ENCODE data around the gene APPBP2. TPM values are rescaled to one million over a fixed set of nuclear protein-coding genes. Genes with fewer than 3 reads are reported as not detected.

Gene APPBP2
- total RNA-seq, 1 experiment from 2014 or later = 25.8 TPM

GRCh38 chr17:60393840-60394723 is 132.0 kb downstream of the APPBP2 start:
- TF ChIP-seq POLR2AphosphoS5 (IDR thresholded peaks at IDR 0.05; ENCODE audit: low read depth, low read length) (no peak), SIN3A (IDR thresholded peaks at IDR 0.05; ENCODE audit: borderline replicate concordance, insufficient read depth, low read depth, low read length) (no peak), REST (IDR thresholded peaks at IDR 0.05; ENCODE audit: insufficient read depth in 1 of 2, low read depth in 2 of 2, low read length in 1 of 2) (no peak), TCF7L2 (IDR thresholded peaks at IDR 0.05; ENCODE audit: low read depth, low read length) (no peak)
- TF ChIP-seq, protein P1, sequence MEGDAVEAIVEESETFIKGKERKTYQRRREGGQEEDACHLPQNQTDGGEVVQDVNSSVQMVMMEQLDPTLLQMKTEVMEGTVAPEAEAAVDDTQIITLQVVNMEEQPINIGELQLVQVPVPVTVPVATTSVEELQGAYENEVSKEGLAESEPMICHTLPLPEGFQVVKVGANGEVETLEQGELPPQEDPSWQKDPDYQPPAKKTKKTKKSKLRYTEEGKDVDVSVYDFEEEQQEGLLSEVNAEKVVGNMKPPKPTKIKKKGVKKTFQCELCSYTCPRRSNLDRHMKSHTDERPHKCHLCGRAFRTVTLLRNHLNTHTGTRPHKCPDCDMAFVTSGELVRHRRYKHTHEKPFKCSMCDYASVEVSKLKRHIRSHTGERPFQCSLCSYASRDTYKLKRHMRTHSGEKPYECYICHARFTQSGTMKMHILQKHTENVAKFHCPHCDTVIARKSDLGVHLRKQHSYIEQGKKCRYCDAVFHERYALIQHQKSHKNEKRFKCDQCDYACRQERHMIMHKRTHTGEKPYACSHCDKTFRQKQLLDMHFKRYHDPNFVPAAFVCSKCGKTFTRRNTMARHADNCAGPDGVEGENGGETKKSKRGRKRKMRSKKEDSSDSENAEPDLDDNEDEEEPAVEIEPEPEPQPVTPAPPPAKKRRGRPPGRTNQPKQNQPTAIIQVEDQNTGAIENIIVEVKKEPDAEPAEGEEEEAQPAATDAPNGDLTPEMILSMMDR (IDR thresholded peaks at IDR 0.05) = no peak
- no TSS peak for BruUV-seq (replicated peaks)
- Histone ChIP-seq H3K27me3 (ENCODE audit: control insufficient read depth, insufficient read depth, low read length) (no peaks in the 10 kb centered on the region), H3K4me1 (ENCODE audit: control insufficient read depth, insufficient read depth, low read length) (peaks cover 10% of the 10 kb centered on the region), H3K4me3 (ENCODE audit: low read depth in 2 of 2, low read length in 2 of 2) (no peak overlapping the region), H3K36me3 (ENCODE audit: control insufficient read depth, insufficient read depth, low read length) (peaks cover 11% of the 10 kb centered on the region; the same call in 1 of the 2 replicates), H3K27ac (ENCODE audit: low read length) (no peak overlapping the region), H3K9me3 (ENCODE audit: control insufficient read depth, insufficient read depth, low read depth, low read length) (no peaks in the 10 kb centered on the region)
- DNase-seq (ENCODE audit: low read depth, low spot score) (no peak), ATAC-seq (no peak)
- CTCF ChIA-PET = interaction anchor here (0.6 kb wide), 1 partner anchor 182 kb away, joined by 5 read pairs; no protein-coding TSS in a partner anchor
- in situ Hi-C loops (cut with HindIII; ENCODE audit: low pct_unique_long_range_greater_than_20kb, low sequenced_read_pairs) (no loop called here), intact Hi-C loops (cut with micrococcal nuclease; ENCODE audit: unreplicated experiment) (no loop called here)
- POLR2A ChIA-PET = no interaction called here

Other genes starting within 250 kb of the APPBP2 start
- gene USP32, start 134.1 kb downstream of the APPBP2 start, total RNA-seq (2021; ENCODE audit: unreplicated experiment) = 45.5 TPM
- gene CHCT1, start 103.8 kb downstream of the APPBP2 start, total RNA-seq (2021; ENCODE audit: unreplicated experiment) = not detected
- gene PPM1D, start 74.0 kb upstream of the APPBP2 start, total RNA-seq (2021; ENCODE audit: unreplicated experiment) = 7.4 TPM
- 9.3 TPM for gene BCAS3, start 151.6 kb upstream of the APPBP2 start, total RNA-seq (2021; ENCODE audit: unreplicated experiment)